NT2/D1 (cell line): ENCODE measurements around the gene ZNF652.
"Not testable (repeated sequence)": the region's sequence is repeated elsewhere in the genome, so short reads cannot be mapped to it uniquely, and the experiment has no call there.

ENCODE experiments used
- YY1 ChIP-seq: IDR thresholded peaks from 2 replicates; pipeline ENCODE4 v1.6.1; 2011; ENCODE audit not compliant: insufficient read length, insufficient read depth
- ZNF274 ChIP-seq: IDR thresholded peaks from 2 replicates; pipeline ENCODE4 v1.6.1; 2011; ENCODE audit warnings: mild to moderate bottlenecking, low read depth, low read length

DNA sequence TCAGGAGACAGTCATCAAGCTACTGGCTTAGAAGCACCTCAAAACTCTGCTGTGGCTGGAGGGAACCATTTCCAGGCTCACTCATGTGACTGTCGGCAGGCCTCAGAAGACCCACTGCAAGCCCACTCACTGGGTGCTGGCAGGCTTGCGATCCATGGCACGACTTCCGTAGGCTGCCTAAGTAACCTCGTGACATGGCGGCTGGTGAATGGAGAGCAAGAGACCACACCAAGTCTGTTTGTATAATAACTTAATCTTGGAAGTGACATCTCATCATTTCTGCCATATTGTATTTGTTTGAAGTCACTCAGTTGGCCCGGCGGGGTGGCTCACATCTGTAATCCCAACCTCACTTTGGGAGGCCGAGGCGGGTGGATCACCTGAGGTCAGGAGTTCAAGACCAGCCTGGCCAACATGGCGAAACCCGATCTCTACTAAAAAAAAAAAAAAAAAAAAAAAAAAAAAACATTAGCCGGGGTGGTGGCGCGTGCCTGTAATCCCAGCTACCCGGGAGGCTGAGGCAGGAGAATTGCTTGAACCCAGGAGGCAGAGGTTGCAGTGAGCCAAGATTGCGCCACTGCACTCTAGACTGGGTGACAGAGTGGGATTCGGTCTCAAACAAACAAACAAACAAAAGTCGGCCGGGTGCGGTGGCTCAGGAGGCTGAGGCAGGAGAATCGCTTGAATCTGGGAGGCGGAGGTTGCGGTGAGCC, 75.6 kb downstream of the ZNF652 start:
- TF ChIP-seq ZNF274, YY1: not testable (repeated sequence)
